CD4-positive, alpha-beta T cell treated with Interleukin-6 for 4 hours (primary cell): ENCODE measurements around the gene ZSCAN21.
A peak's percentile ranks its signal among the peaks of the same experiment; 100 is the strongest.
"Not testable (repeated sequence)": the region's sequence is repeated elsewhere in the genome, so short reads cannot be mapped to it uniquely, and the experiment has no call there.

Experiments used
- DNase-seq: peaks from one replicate; pipeline ENCODE4 v3.0.0-alpha.2; 2020; ENCODE audit warnings: mixed read lengths

Gene ZSCAN21

GRCh38 chr7:100049441-100050291 is at the start of gene ZSCAN21:
ZSCAN21 (plus strand) TSS chr7:100049774; CDS start chr7:100057007, 7,233 bp downstream.
- DNase-seq = peak; percentile 86

- no peak for DNase-seq
Observed at GRCh38 chr7:100000239-100000638, 49.3 kb upstream of the ZSCAN21 start.

- no peak for DNase-seq
Observed at GRCh38 chr7:100003711-100004661, 45.6 kb upstream of the ZSCAN21 start.

GRCh38 chr7:100007887-100008286 is 41.7 kb upstream of the ZSCAN21 start:
- no peak for DNase-seq

- no peak for DNase-seq
Observed at GRCh38 chr7:100008525-100008924, 41.0 kb upstream of the ZSCAN21 start.

GRCh38 chr7:100009952-100010351 is 39.6 kb upstream of the ZSCAN21 start:
- DNase-seq = not testable (repeated sequence)

GRCh38 chr7:100010901-100011300 is 38.7 kb upstream of the ZSCAN21 start:
- no peak for DNase-seq

GRCh38 chr7:100011516-100011915 is 38.1 kb upstream of the ZSCAN21 start:
- no peak for DNase-seq

- DNase-seq = not testable (repeated sequence)
Observed at GRCh38 chr7:100012385-100013327, 36.9 kb upstream of the ZSCAN21 start.

GRCh38 chr7:100013328-100013676 is 36.3 kb upstream of the ZSCAN21 start:
- DNase-seq = peak; percentile 51

- DNase-seq = peak; percentile 90
Observed at GRCh38 chr7:100015232-100016214, 34.1 kb upstream of the ZSCAN21 start, which contains the start of gene ZKSCAN1. ZKSCAN1 (plus strand) TSS chr7:100015596; CDS start chr7:100023507, 7,911 bp downstream.

GRCh38 chr7:100016215-100016901 is 33.2 kb upstream of the ZSCAN21 start:
- no peak for DNase-seq

GRCh38 chr7:100017300-100017699 is 32.3 kb upstream of the ZSCAN21 start:
- no peak for DNase-seq

GRCh38 chr7:100017875-100018274 is 31.7 kb upstream of the ZSCAN21 start:
- DNase-seq = no peak

GRCh38 chr7:100019908-100020307 is 29.7 kb upstream of the ZSCAN21 start:
- no peak for DNase-seq

GRCh38 chr7:100021297-100021696 is 28.3 kb upstream of the ZSCAN21 start:
- DNase-seq = no peak

GRCh38 chr7:100022621-100023020 is 27.0 kb upstream of the ZSCAN21 start:
- no peak for DNase-seq

GRCh38 chr7:100023526-100023925 is 26.0 kb upstream of the ZSCAN21 start:
- DNase-seq = no peak

- DNase-seq = no peak
Observed at GRCh38 chr7:100024020-100024619, 25.5 kb upstream of the ZSCAN21 start.

GRCh38 chr7:100027197-100027596 is 22.4 kb upstream of the ZSCAN21 start:
- DNase-seq = no peak
